ENCODE data around the gene MIB2.
"Not testable (repeated sequence)": the region's sequence is repeated elsewhere in the genome, so short reads cannot be mapped to it uniquely, and the experiment has no call there.

- TF ChIP-seq POLR2A, CTCF (IDR thresholded peaks at IDR 0.05): not testable (repeated sequence)
These were observed 18.1 kb downstream of the MIB2 start for GRCh38 chr1:1633409-1633808.

Measured in right lobe of liver (tissue), 4 donors.